HCT116 (cell line): Measurements from ENCODE around the gene MEIOSIN. TPM values are rescaled to one million over a fixed set of nuclear protein-coding genes. Genes with fewer than 3 reads are reported as not detected.
"Not testable (repeated sequence)": the region's sequence is repeated elsewhere in the genome, so short reads cannot be mapped to it uniquely, and the experiment has no call there.

Experiments
- ATAC-seq: fragments of 200-7000 bp; cut with Tn5 transposase; 2 replicates; pipeline ENCODE4 v1.9.1; 2020; ENCODE audit warnings: mild to moderate bottlenecking, moderate library complexity
- BruUV-seq: library from RNA; stranded (reverse); fragments of 400-500 nt; replicated peaks from 2 replicates; lab custom pipeline; 2021; lab: Mats Ljungman, UMichigan
- CTCF ChIA-PET: fragments of 300-600 bp; sonication (Branson Sonifier 250); formaldehyde crosslinking; loops from one replicate; lab custom pipeline; 2021; ENCODE audit warnings: antibody characterized with exemption; lab: Charles Lee
- POLR2A ChIA-PET: fragments of 300-600, 350-600 bp; sonication (Branson Sonifier 250); formaldehyde crosslinking; loops from one replicate; lab custom pipeline; 2021; ENCODE audit warnings: antibody characterized with exemption; lab: Charles Lee
- RAD21 ChIA-PET, 2 experiments: fragments of 300-600 bp; sonication (Branson Sonifier 250); formaldehyde crosslinking; loops; one replicate each; lab custom pipeline; 2023; ENCODE audit warnings: low total read pairs in 2 of 2; ENCODE audit not compliant: uncharacterized antibody in 2 of 2, unreplicated experiment in 2 of 2, low non-redundant PET in 1 of 2; lab: Charles Lee
- DNase-seq: peaks from one replicate; pipeline ENCODE4 v3.0.0-alpha.2; 2010; ENCODE audit warnings: low read depth, low spot score
- H2AFZ ChIP-seq: fragments of 200-600 bp; shearing (Covaris generic), sonication (generic); 2 replicates; pipeline ENCODE4 v1.6.1; 2017; ENCODE audit warnings: low read depth, mixed run types, mixed read lengths, antibody characterized with exemption, low read length; ENCODE audit not compliant: poor library complexity, severe bottlenecking
- H3K27ac ChIP-seq: 2 replicates; pipeline ENCODE4 v1.5.1; 2012; ENCODE audit warnings: low read depth, low read length
- H3K27me3 ChIP-seq: fragments of 200-600 bp; sonication (generic); 2 replicates; pipeline ENCODE4 v1.6.1; 2016; ENCODE audit warnings: mixed run types, low read length, mixed read lengths; ENCODE audit not compliant: insufficient read depth
- H3K36me3 ChIP-seq, 2 experiments: fragments of 200-500 bp in 1 of 2; fragments of 200-600 bp in 1 of 2; sonication (Bioruptor generic) in 1 of 2; sonication (generic) in 1 of 2; 2 replicates each; pipeline versions ENCODE4 v1.5.1 to v1.6.1; 2014 to 2016; ENCODE audit warnings: low read length in 2 of 2, inconsistent platforms in 1 of 2, mixed read lengths in 1 of 2, mixed run types in 1 of 2; ENCODE audit not compliant: insufficient read depth in 2 of 2, control insufficient read depth in 1 of 2
- H3K4me1 ChIP-seq, 2 experiments: fragments of 200-600 bp in 1 of 2; sonication (generic) in 1 of 2; 2 replicates each; pipeline versions ENCODE4 v1.5.1 to v1.6.1; 2012 to 2017; ENCODE audit warnings: low read length in 2 of 2, inconsistent platforms in 1 of 2, mild to moderate bottlenecking in 1 of 2, mixed read lengths in 1 of 2, mixed run types in 1 of 2, moderate library complexity in 1 of 2; ENCODE audit not compliant: insufficient read depth in 2 of 2, control insufficient read depth in 1 of 2
- H3K4me2 ChIP-seq: fragments of 200-600 bp; sonication (generic); 2 replicates; pipeline ENCODE4 v1.6.1; 2017; ENCODE audit warnings: mixed run types, low read length, mixed read lengths
- H3K4me3 ChIP-seq, 2 experiments: fragments of 200-600 bp in 1 of 2; sonication (generic) in 1 of 2; replicated peaks in 1 of 2; 2 replicates each; pipeline ENCODE4 v1.5.1; 2011 to 2016; ENCODE audit warnings: low read length in 2 of 2, control low read depth in 1 of 2, low read depth in 1 of 2, mild to moderate bottlenecking in 1 of 2, mixed read lengths in 1 of 2, mixed run types in 1 of 2
- H3K79me2 ChIP-seq: fragments of 200-600 bp; sonication (generic); 2 replicates; pipeline ENCODE4 v1.6.1; 2017; ENCODE audit warnings: mild to moderate bottlenecking, mixed run types, low read length, moderate library complexity, mixed read lengths; ENCODE audit not compliant: insufficient read depth
- H3K9ac ChIP-seq: fragments of 200-600 bp; sonication (generic); 2 replicates; pipeline ENCODE4 v1.6.1; 2016; ENCODE audit warnings: low read length, mixed read lengths
- H3K9me2 ChIP-seq: fragments of 200-600 bp; sonication (generic), shearing (Covaris generic); 2 replicates; pipeline ENCODE4 v1.6.1; 2017; ENCODE audit warnings: mixed run types, mild to moderate bottlenecking, moderate library complexity; ENCODE audit not compliant: insufficient read depth
- H3K9me3 ChIP-seq, 2 experiments: fragments of 200-500 bp in 1 of 2; fragments of 200-600 bp in 1 of 2; sonication (Bioruptor generic) in 1 of 2; sonication (generic) in 1 of 2; 2 replicates each; pipeline ENCODE4 v1.6.1; 2014 to 2017; ENCODE audit warnings: low read length in 2 of 2, mixed read lengths in 2 of 2, inconsistent platforms in 1 of 2, low read depth in 1 of 2, mild to moderate bottlenecking in 1 of 2, mixed run types in 1 of 2, moderate library complexity in 1 of 2; ENCODE audit not compliant: control insufficient read depth in 1 of 2, insufficient read depth in 1 of 2
- H4K20me1 ChIP-seq: fragments of 200-600 bp; sonication (generic), shearing (Covaris generic); 2 replicates; pipeline ENCODE4 v1.6.1; 2017; ENCODE audit warnings: mixed run types, mild to moderate bottlenecking, moderate library complexity; ENCODE audit not compliant: insufficient read depth
- CBX3 ChIP-seq: IDR thresholded peaks from 2 replicates; pipeline ENCODE4 v1.6.1; 2012; ENCODE audit warnings: low read depth
- CEBPB ChIP-seq: IDR thresholded peaks from 2 replicates; pipeline ENCODE4 v1.6.1; 2012; ENCODE audit warnings: low read depth
- EGR1 ChIP-seq: IDR thresholded peaks from 2 replicates; pipeline ENCODE4 v1.6.1; 2012; ENCODE audit warnings: low read depth
- intact Hi-C: fragments of 100-400 bp; cut with micrococcal nuclease; formaldehyde crosslinking; loops from 2 replicates; pipeline ENCODE4 v1.10.0; 2022
- total RNA-seq: library from RNA; stranded (reverse); gene quantifications from one replicate; pipeline ENCODE4 v1.2.1, GENCODE V29; 2021; ENCODE audit not compliant: unreplicated experiment

The MEIOSIN gene
- total RNA-seq, 1 experiment from 2014 or later: 2.1 TPM

- DNase-seq, H3K9me3 ChIP-seq, H3K27me3 ChIP-seq, CTCF ChIA-PET, RAD21 ChIA-PET, H3K9me2 ChIP-seq, POLR2A ChIA-PET, H3K4me2 ChIP-seq, H4K20me1 ChIP-seq, H3K36me3 ChIP-seq, intact Hi-C loops, H2AFZ ChIP-seq, ATAC-seq, H3K4me3 ChIP-seq, BruUV-seq, H3K27ac ChIP-seq, H3K9ac ChIP-seq: not testable (repeated sequence)
- TF ChIP-seq CEBPB: peak; percentile 64; the same call in 1 of the 2 replicates
- H3K79me2 ChIP-seq: peaks cover 71% of the 10 kb centered on the region
- H3K4me1 ChIP-seq: peaks cover 23 to 62% of the 10 kb centered on the region in 2 experiments
Measured at GRCh38 chr19:45728683-45729082, 4.6 kb upstream of the MEIOSIN start.

GRCh38 chr19:45729800-45730290 is 3.4 kb upstream of the MEIOSIN start:
- BruUV-seq: TSS peak; percentile 65

More at GRCh38 chr19:45729800-45730290, 3.4 kb upstream of the MEIOSIN start:
- TF ChIP-seq EGR1 (peak; percentile 68), CBX3 (no peak)
- Histone ChIP-seq H2AFZ (no peak overlapping the region), H3K27ac (peak overlapping the region; percentile 75), H3K36me3 (no peaks in the 10 kb centered on the region), H3K79me2 (peaks cover 59% of the 10 kb centered on the region), H3K4me1 (peaks cover 13 to 50% of the 10 kb centered on the region in 2 experiments), H3K27me3 (no peaks in the 10 kb centered on the region), H3K4me3 (peak overlapping the region; percentile 89 to 92), H4K20me1 (no peaks in the 10 kb centered on the region), H3K9me3 (no peaks in the 10 kb centered on the region), H3K9me2 (no peaks in the 10 kb centered on the region), H3K4me2 (peak overlapping the region; percentile 90), H3K9ac (peak overlapping the region; percentile 96)
- RAD21 ChIA-PET: no interaction called here
- CTCF ChIA-PET: interaction anchor here (2.0 kb wide), 1 partner anchor 40 kb away, joined by 12 read pairs; the partner anchor contains the start of gene SIX5
- POLR2A ChIA-PET: interaction anchor here (1.0 kb wide), 2 partner anchors 10 to 40 kb away, joined by 3 to 6 read pairs; partner anchors contain the start of gene SIX5
- ATAC-seq (peak; percentile 8), DNase-seq (no peak)
- intact Hi-C loops: loop anchor here (1.0 to 2.0 kb wide), 2 partner anchors 8 to 41 kb away; no protein-coding TSS in a partner anchor
